ENCODE data around the gene OPN1MW2. TPM values are rescaled to one million over a fixed set of nuclear protein-coding genes. Genes with fewer than 3 reads are reported as not detected.

OPN1MW2 gene
- not detected in 5 replicates for total RNA-seq (2022; extraction: Qiagen RNA extraction; ENCODE audit: low read depth)

DNA sequence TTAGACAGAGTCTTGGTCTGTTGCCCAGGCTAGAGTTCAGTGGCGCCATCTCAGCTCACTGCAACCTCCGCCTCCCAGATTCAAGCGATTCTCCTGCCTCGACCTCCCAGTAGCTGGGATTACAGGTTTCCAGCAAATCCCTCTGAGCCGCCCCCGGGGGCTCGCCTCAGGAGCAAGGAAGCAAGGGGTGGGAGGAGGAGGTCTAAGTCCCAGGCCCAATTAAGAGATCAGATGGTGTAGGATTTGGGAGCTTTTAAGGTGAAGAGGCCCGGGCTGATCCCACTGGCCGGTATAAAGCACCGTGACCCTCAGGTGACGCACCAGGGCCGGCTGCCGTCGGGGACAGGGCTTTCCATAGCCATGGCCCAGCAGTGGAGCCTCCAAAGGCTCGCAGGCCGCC, at the start of gene OPN1MW2:
OPN1MW2 (plus strand) TSS at position 301 of the 400 bp plus-strand sequence; CDS start at position 361, 60 bp downstream.

GRCh38 chrX:154182296-154182695, 37.3 kb upstream of the OPN1MW2 start, which contains the start of gene OPN1MW:
TSS of gene OPN1MW (plus strand) at chrX:154182596. CDS start at chrX:154182678, 82 bp downstream.

GRCh38 chrX:154257282-154257681, 37.7 kb downstream of the OPN1MW2 start, which contains the start of gene OPN1MW3:
TSS of gene OPN1MW3 (plus strand) at chrX:154257582. CDS start at chrX:154257620, 38 bp downstream.

Other genes with a start within 250 kb of the OPN1MW2 start
- gene HCFC1, start 247.9 kb upstream of the OPN1MW2 start, total RNA-seq (2022; extraction: Qiagen RNA extraction; ENCODE audit: low read depth): 25.8 to 45.1 TPM (median 41.4 TPM) in 5 replicates
- gene TMEM187, start 247.0 kb upstream of the OPN1MW2 start, total RNA-seq (2022; extraction: Qiagen RNA extraction; ENCODE audit: low read depth): 4.2 to 10.2 TPM (median 5.9 TPM) in 5 replicates
- 150 to 229 TPM (median 227 TPM) in 5 replicates for gene IRAK1, start 199.9 kb upstream of the OPN1MW2 start, total RNA-seq (2022; extraction: Qiagen RNA extraction; ENCODE audit: low read depth)
- 14.2 to 23.1 TPM (median 18.0 TPM) in 5 replicates for gene MECP2, start 122.0 kb upstream of the OPN1MW2 start, total RNA-seq (2022; extraction: Qiagen RNA extraction; ENCODE audit: low read depth)
- gene OPN1LW, start 75.5 kb upstream of the OPN1MW2 start, total RNA-seq (2022; extraction: Qiagen RNA extraction; ENCODE audit: low read depth): not detected in 5 replicates
- not detected in 5 replicates for gene OPN1MW, start 37.2 kb upstream of the OPN1MW2 start, total RNA-seq (2022; extraction: Qiagen RNA extraction; ENCODE audit: low read depth)
- not detected in 5 replicates for gene OPN1MW3, start 37.8 kb downstream of the OPN1MW2 start, total RNA-seq (2022; extraction: Qiagen RNA extraction; ENCODE audit: low read depth)
- not detected in 5 replicates for gene TEX28, start 75.4 kb downstream of the OPN1MW2 start, total RNA-seq (2022; extraction: Qiagen RNA extraction; ENCODE audit: low read depth)
- gene TKTL1, start 76.0 kb downstream of the OPN1MW2 start, total RNA-seq (2022; extraction: Qiagen RNA extraction; ENCODE audit: low read depth): not detected in 5 replicates
- 1,086 to 1,787 TPM (median 1,647 TPM) in 5 replicates for gene FLNA, start 154.9 kb downstream of the OPN1MW2 start, total RNA-seq (2022; extraction: Qiagen RNA extraction; ENCODE audit: low read depth)
- gene EMD, start 159.5 kb downstream of the OPN1MW2 start, total RNA-seq (2022; extraction: Qiagen RNA extraction; ENCODE audit: low read depth): 129 to 165 TPM (median 156 TPM) in 5 replicates
- gene RPL10, start 178.6 kb downstream of the OPN1MW2 start, total RNA-seq (2022; extraction: Qiagen RNA extraction; ENCODE audit: low read depth): 4,540 to 5,428 TPM (median 5,078 TPM) in 5 replicates
- gene DNASE1L1, start 189.5 kb downstream of the OPN1MW2 start, total RNA-seq (2022; extraction: Qiagen RNA extraction; ENCODE audit: low read depth): 21.0 to 37.2 TPM (median 29.7 TPM) in 5 replicates
- 27.8 to 42.7 TPM (median 37.9 TPM) in 5 replicates for gene TAFAZZIN, start 191.8 kb downstream of the OPN1MW2 start, total RNA-seq (2022; extraction: Qiagen RNA extraction; ENCODE audit: low read depth)
- 63.7 to 111 TPM (median 109 TPM) in 5 replicates for gene ATP6AP1, start 208.9 kb downstream of the OPN1MW2 start, total RNA-seq (2022; extraction: Qiagen RNA extraction; ENCODE audit: low read depth)
- gene GDI1, start 217.4 kb downstream of the OPN1MW2 start, total RNA-seq (2022; extraction: Qiagen RNA extraction; ENCODE audit: low read depth): 77.9 to 119 TPM (median 111 TPM) in 5 replicates
- gene FAM50A, start 224.4 kb downstream of the OPN1MW2 start, total RNA-seq (2022; extraction: Qiagen RNA extraction; ENCODE audit: low read depth): 99.3 to 131 TPM (median 117 TPM) in 5 replicates
- 5.9 to 24.3 TPM (median 12.7 TPM) in 5 replicates for gene PLXNA3, start 238.5 kb downstream of the OPN1MW2 start, total RNA-seq (2022; extraction: Qiagen RNA extraction; ENCODE audit: low read depth)